Omental fat pad (tissue), 4 donors: ENCODE measurements around the gene ZC3H7A. TPM values are rescaled to one million over a fixed set of nuclear protein-coding genes. Genes with fewer than 3 reads are reported as not detected.

Experiments used
- ATAC-seq: fragments of 150-250 bp; one replicate; pipeline ENCODE4 v1.9.1; 2016; ENCODE audit warnings: mild to moderate bottlenecking, moderate library complexity; ENCODE audit not compliant: low FRiP score
- DNase-seq: peaks from one replicate; pipeline ENCODE4 v3.0.0-alpha.2; 2019; ENCODE audit warnings: low spot score
- CTCF ChIP-seq, 3 donors: fragments of 450-650 bp; IDR thresholded peaks; one replicate each; pipeline ENCODE4 v1.5.1; 2016 to 2017; ENCODE audit warnings: antibody characterized with exemption in 3 of 3, mild to moderate bottlenecking in 3 of 3, moderate library complexity in 2 of 3
- small RNA-seq: library from RNA; depleted of rRNA; stranded (forward); fragments of <200 nt; gene quantifications from one replicate; pipeline ENCODE3, GENCODE V24; 2016
- total RNA-seq, 4 donors: library from RNA; depleted of rRNA; stranded (reverse); fragments of >200 nt; gene quantifications; one replicate each; pipeline ENCODE4 v1.1.0, GENCODE V29; 2016

Gene ZC3H7A
- total RNA-seq, 4 donors from 2014 or later: 38.0 to 74.7 (median 53.6) TPM

GRCh38 chr16:11705311-11706025 lies 91.6 kb downstream of the ZC3H7A start:
- ATAC-seq (no peak), DNase-seq (no peak)
- TF ChIP-seq CTCF (IDR thresholded peaks at IDR 0.05): no peak

Small RNA genes lying within 50 kb of the gene (small RNA-seq; reads per million reads assigned to genes)
- not detected for gene RF00017

Other genes with a start within 250 kb of the ZC3H7A start
- 100 to 1,000 TPM in 2 of 4 donors, 10 to 100 TPM in 2; 69.8 to 196 (median 103) TPM for gene LITAF, start 210.3 kb downstream of the ZC3H7A start, total RNA-seq
- 10 to 100 TPM; 25.9 to 52.2 (median 41.9) TPM for gene SNN, start 128.8 kb downstream of the ZC3H7A start, total RNA-seq
- 10 to 100 TPM; 40.2 to 53.0 (median 49.1) TPM for gene TXNDC11, start 54.4 kb downstream of the ZC3H7A start, total RNA-seq
- 100 to 1,000 TPM; 138 to 269 (median 188) TPM for gene RSL1D1, start 54.3 kb upstream of the ZC3H7A start, total RNA-seq
- 100 to 1,000 TPM in 1 of 4 donors, 10 to 100 TPM in 3; 61.8 to 178 (median 90.0) TPM for gene GSPT1, start 118.7 kb upstream of the ZC3H7A start, total RNA-seq
- gene NPIPB2, start 144.8 kb upstream of the ZC3H7A start, total RNA-seq: 10 to 100 TPM in 1 of 4 donors, 1 to 10 TPM in 3; 5.5 to 11.5 (median 8.2) TPM
- 1 to 10 TPM in 1 of 4 donors, not detected in 3; 1.2 TPM for gene TNFRSF17, start 168.0 kb upstream of the ZC3H7A start, total RNA-seq
- 10 to 100 TPM; 22.6 to 41.1 (median 30.2) TPM for gene SNX29, start 179.5 kb upstream of the ZC3H7A start, total RNA-seq